Measurements from ENCODE around the gene CRTC1. TPM values are rescaled to one million over a fixed set of nuclear protein-coding genes. Genes with fewer than 3 reads are reported as not detected.

CRTC1 gene
- total RNA-seq, 1 donor from 2014 or later = 0.79 TPM

DNA sequence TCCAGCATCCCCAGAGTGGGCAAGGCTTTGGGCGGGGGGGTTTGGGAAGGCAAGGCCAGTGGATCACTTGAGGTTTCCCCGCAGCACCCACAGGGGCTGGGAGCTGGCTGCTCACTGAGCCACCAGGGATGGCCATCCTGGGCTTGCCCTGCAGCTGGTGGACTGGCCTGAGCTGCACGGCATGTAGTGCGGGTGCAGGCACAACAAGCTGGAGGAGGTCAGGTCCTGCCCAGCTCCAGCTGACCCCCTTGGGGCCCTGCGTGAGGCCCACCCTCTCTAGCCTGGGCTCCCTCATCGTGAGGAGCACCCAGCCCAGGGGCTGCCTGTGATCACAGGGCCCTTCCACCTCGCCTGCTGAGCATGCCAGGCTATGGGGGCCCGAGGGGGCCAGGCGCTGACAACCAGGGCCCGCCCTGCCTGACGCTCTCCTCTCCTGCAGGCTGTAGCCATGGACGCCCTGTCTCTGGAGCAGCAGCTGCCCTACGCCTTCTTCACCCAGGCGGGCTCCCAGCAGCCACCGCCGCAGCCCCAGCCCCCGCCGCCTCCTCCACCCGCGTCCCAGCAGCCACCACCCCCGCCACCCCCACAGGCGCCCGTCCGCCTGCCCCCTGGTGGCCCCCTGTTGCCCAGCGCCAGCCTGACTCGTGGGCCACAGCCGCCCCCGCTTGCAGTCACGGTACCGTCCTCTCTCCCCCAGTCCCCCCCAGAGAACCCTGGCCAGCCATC, 84.7 kb downstream of the CRTC1 start:
- DNase-seq (ENCODE audit: low read depth, low spot score) = no peak

DNA sequence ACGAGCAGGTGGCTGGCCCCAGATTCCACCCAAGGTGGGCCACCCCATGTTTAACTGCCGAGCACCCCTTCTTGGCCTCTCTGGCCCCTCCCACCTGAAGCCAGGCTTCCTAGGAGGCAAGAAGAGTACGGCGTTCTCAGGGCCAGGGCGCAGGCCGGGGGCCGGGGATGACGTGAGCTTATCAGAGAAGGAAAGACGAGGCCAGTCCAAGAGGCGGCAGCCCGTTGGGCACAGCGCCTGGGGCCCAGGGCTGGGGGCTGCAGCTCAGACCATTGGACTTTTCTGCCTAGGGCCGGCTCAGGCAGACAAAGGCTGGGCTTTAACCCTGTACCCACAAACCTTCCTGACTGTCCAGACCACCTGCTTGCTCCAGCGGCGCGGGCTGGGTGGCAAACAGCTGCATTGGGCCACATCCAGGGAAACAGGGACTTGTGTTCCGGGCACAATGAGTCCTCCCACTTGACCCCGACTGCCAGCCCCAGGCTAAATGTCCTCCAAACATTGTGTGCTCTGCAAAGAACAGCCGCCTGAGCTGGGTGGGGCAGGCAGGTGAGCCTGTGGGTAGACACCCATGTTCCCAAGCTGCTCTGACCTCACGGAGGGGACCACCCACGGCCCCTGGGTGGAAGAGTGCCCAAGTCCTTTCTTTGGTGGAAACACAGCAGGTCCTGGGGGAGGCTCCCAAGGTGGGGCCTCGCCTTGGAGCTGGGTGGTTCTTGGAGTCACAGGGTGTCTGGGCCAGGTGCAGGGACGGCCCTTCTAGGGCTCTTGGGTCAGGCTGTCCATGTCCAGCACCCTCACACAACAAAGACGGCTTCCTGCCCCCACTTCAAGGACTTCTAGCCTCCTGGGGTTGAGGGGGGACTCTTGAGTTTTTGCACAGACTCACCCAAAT, 85.8 kb downstream of the CRTC1 start:
- DNase-seq (ENCODE audit: low read depth, low spot score) = no peak

DNA sequence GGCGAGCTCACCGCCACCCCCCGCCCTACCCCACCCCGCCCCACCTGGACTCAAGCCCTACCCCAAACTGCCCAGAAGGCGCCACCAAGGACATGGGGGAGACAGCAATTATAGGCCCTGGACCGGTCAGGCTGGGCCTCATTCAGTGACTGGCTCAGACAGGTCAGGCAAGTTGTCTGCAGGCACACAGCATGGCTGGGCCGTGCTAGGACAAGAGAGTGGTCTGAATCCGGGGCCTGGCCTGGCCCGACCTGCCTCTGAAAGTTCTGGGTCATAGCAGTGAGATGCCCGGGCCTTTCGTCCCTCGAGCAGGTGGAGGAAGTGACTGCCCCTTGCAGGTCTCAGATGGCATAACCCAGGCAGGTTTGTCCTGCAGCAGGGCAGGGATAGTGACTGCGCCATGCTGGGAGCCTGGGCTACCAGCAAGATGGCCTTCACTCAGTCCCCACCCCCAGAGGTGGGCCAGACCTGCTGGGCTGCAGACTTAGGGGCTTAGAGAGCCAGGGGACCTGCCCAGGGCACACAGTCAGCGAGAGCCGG, 86.6 kb downstream of the CRTC1 start:
- DNase-seq (ENCODE audit: low read depth, low spot score) = no peak

DNA sequence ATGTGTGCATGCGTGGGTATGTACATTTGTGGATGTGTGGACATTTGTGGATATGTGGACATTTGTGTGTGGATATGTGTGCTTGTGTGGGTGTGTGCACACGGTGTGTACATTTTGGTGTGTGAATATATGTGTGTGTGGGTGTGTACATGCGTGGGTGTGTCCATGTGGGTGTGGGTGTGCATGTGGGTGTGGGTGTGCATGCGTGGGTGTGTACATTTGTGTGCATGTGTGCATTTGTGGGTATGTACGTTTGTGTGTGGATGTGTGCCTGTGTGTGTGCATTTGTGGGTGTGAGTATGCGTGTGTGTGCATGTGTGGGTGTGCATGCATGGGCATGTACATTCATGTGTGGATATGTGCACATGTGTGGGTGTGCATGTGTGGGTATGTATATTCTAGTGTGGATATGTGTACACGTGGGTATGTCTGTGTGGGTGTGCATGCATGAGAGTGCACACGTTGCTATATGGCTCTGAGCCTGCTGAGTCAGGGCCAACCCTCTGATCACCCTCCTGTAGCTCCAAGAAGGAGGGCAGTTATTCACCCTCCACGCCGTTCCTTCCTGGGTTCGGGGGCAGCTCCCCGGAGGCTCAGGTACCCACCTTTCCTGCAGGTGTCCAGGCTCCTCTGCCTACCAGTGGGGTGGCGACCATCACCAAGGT, 87.3 kb downstream of the CRTC1 start:
- DNase-seq (ENCODE audit: low read depth, low spot score) = no peak

DNA sequence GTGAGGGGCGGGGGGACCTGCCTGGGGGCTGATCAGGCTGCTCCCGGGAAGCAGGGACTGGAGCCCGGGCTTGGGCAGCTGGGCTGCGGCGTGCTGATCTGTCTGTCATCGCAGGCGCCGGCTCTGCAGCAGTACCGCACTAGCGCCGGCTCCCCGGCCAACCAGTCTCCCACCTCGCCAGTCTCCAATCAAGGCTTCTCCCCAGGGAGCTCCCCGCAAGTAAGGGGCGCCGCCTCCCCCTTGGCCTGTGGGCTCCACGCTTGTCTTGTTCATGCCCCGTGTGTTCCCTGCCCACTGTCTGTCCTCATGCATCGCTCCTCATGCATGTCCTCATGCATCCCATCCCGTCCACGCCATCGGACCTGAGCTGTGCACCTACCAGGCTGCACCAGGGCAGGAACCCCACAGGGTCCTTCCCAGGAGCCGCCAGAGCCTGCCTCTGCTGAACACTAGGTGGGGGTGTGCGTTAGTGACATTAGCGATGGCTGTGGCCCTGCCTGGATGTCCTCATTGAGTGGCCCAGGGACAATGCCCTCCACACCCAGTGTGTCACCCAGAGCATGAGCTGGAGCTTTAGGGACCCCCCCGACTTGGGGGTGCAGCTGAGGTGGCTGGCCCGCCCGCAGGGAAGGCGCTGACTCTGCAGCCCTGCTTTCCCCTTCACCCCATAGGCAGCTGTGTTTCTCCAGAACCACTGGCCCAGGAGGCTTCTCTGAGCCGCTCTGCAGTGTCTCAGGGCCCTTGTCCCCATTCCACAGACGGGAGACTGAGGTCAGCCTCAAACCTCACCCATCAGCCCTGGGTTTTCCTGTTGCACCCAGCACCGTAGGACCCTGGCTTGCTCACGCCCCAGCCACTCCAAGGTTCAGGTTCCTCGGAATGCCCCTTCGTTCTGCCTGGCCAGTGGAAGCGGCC, 88.1 kb downstream of the CRTC1 start:
- DNase-seq (ENCODE audit: low read depth, low spot score) = no peak

DNA sequence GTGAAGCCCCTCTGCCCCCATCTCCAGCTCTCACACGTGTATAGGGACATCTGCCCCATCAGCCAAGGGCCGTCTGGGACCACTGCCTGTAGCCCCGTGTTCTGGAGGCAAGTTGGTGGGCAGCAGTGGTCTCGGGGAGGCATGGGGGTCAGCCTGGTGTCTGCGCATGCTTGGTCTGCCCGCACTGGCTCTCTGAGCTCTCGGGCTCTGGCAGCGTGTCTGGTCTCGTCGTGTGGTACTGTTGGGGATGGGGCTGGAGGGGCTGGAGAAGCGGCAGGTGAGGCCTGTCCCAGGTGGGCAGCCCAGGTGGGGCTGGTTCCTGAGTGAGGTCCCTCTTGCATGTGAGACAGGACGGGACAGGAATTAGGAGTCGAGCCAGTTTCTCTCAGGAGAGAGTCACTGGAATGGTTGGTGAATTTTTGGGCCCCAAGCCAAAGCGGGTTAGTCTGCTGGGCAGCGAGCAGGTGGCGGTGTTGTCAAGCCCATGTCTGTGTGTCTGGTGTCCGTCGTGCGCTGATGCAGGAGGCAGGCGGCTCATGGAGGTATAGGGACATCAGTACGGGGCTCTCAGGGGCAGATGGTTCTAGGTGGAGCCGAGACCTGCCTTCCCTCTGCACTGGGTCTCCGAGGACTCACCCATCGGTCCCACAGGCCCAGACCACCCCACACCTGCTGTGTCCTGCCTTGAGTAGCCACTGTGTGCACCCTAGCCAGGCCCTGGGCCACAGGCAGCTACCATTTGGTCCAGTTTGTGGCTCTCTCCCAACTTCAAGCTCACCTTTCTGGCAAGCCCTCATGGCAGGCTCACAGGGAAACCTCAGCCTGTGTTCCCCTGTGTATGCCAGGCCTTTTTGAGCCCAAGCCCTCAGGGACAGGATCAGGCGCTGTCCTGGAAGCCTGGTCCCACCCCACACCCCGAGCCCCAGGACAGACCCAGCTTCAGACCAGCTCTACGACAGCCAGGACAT, 89.4 kb downstream of the CRTC1 start:
- DNase-seq (ENCODE audit: low read depth, low spot score) = no peak

DNA sequence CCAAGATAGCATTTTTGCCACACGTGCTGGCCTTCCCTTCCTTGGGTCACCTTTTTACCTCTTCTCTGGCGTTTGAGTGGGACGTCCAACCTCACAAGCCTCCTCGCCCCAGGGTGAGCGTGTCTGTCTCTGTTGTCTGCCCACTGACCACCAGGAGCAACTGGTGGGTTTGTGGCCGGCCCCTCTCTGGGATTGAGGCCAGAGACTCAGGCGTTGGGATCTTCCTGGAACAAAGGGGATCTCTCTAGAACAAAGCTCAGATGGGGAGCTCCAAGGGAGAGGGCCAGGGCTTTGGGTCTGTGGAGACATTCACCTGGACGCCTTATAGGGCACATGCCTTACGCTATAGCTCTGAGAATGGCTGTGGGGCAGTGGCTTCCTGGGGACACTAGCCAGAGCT, 90.2 kb downstream of the CRTC1 start:
- no peak for DNase-seq (ENCODE audit: low read depth, low spot score)

DNA sequence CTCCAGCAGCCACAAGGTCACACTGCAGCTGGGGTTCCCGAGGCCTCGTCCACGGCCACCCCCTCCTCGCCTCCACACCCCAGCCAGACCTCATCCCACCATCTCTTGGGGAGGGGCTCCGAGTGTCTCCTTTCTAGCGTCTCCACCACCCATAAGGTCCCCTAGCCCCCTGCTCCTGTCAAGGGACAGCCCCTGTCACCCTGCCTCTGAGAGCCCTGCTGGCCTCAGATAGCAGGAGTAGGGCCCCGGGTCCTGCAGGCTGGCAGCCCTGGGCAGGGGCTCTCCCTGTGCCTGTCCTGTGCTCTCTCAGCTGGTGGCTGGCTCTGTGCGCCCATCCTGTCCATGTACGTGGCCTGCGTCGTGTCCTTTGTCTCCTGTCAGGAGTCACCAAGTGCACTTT, 90.6 kb downstream of the CRTC1 start:
- no peak for DNase-seq (ENCODE audit: low read depth, low spot score)

DNA sequence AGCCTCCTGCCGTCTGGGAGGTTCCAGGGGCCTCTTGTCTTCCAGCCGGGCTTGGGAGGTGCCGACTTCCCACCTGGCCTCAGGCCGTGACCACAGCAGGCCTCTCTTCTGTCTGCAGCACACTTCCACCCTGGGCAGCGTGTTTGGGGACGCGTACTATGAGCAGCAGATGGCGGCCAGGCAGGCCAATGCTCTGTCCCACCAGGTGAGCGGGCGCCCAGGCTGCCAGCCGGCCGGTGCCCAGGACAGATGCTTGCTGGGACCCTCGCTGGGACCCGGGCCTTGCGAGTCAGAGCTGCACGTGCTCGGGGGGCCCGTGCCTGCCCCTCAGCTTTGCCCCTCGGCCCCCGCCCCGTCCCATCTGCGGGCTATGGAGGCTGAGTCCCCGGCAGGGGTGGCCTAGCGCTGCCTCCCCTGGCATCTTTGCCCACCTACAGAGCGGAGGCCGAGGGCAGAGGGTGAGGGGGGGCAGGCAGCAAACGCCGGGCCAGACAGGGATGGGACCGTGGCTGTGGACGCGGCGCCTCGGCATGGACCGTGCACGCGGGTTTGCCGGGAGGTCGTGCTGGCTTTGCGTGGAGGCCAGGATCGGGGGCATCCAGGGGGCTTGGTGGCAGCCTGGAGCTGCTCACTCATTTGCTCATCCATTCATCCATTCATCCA, 91.4 kb downstream of the CRTC1 start:
- DNase-seq (ENCODE audit: low read depth, low spot score) = no peak

DNA sequence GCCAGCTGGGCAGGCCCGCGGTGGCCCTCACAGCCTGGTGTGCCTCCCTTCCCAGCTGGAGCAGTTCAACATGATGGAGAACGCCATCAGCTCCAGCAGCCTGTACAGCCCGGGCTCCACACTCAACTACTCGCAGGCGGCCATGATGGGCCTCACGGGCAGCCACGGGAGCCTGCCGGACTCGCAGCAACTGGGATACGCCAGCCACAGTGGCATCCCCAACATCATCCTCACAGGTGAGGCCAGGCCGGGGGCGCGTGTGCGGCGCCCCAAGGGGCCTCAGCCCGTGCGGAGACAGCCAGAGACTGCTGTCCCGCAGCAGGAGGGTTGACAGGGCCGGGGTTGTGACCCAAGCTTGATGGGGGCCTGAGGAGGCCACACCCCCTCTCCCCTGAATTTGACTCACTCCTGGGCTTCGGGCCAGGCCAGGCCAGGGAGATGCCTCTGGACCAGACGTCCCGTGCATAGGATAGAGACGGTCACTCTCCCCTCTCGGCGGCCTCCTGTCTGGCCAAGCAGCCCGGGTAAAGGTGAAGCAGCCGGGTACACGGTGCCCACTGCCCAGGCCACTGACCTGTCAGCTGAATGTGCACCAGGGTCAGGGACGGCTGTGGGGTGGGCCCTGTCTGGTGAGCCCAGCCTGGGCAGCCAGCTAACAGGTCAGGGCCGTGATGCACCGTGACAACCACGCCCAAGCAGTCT, 92.3 kb downstream of the CRTC1 start:
- no peak for DNase-seq (ENCODE audit: low read depth, low spot score)

DNA sequence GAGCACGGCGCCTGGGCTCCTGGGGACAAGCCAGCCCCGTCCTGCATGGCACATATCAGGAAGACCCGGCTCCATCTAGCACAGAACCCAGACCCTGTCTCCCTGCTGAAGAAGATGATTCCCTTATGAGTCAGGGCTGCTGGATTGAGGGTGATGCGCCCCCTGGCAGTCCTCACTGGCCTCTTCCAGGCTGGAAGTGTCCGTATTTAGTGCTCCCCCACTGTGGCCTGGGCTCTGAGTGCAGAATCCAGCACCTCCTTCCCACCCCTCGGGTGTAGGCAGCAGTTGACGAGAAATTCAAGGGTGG, 92.8 kb downstream of the CRTC1 start:
- DNase-seq (ENCODE audit: low read depth, low spot score) = no peak

DNA sequence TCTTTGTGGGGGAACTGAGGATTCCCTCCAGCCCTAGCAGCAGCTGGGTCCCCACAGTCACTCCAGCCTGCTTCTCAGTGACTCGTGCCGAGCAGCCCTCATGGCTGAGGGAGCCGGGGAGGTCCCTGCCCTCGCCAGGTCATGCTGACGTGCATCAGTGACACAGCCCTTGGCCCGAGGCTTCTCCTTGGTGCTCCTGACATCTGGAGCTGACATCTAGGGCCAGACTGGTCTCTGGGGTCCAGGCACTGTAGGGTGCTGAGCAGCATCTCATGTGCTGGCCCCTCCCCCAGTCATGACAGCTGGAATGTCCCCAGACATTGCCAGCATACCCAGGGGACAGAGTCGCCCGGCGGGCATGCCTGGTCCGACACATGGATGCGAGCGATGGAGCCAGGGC, 93.3 kb downstream of the CRTC1 start:
- no peak for DNase-seq (ENCODE audit: low read depth, low spot score)

DNA sequence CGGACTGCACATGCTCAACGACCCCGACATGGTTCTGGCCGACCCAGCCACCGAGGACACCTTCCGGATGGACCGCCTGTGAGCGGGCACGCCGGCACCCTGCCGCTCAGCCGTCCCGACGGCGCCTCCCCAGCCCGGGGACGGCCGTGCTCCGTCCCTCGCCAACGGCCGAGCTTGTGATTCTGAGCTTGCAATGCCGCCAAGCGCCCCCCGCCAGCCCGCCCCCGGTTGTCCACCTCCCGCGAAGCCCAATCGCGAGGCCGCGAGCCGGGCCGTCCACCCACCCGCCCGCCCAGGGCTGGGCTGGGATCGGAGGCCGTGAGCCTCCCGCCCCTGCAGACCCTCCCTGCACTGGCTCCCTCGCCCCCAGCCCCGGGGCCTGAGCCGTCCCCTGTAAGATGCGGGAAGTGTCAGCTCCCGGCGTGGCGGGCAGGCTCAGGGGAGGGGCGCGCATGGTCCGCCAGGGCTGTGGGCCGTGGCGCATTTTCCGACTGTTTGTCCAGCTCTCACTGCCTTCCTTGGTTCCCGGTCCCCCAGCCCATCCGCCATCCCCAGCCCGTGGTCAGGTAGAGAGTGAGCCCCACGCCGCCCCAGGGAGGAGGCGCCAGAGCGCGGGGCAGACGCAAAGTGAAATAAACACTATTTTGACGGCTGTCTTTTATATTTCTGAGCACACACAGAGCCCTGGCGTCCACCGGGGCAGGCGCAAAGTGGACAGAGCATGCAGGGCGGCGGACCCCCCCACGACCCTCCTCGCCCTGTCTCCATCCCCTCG, 94.0 kb downstream of the CRTC1 start:
- no peak for DNase-seq (ENCODE audit: low read depth, low spot score)

DNA sequence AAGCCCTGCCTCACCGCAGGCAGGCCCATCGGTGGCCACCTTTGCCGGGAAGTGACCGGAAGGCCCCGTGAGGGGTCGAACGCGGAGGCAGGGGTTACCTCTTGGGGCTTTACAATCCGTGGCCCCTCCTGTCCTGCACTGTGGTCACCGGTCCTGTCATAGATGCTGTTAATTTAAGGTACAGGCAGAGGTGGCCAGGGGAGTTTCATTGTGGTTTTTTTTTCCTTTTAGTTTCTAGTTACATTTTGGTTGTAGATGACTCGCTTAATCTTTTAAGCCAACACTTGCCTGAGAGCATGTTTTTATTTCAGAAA, 94.6 kb downstream of the CRTC1 start:
- no peak for DNase-seq (ENCODE audit: low read depth, low spot score)

DNA sequence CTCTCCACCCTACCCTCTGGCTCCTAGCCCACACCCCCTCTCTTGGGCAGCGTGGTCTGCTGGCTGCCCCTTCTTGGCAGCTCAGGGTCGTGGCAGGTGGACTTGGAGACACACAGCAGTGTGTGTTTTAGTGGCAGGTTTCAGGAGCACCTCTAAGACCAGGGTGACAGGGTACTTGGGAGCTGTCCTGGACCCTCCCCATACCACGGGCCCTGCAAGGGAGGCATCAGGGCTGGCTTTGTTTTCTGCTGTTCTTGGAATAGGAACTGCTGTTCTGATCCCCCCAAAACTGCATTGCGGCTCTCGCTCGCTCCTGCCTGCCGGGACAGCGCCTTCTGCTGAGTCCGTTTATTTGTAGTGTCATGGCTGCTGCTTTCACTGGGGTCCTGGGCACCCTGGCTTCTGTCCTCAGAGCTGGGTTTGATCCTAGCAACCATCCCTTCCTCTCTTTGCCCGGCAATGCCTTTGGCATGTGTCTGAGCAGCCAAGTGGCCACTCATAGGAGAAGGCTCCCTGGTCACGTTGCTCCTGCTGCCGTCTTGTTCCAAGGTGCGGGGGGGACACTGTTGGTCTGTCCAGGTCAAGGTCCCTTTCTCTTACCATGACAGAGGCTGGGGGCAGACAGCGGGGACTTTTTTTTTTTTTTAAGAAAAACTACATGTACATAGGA, 95.5 kb downstream of the CRTC1 start:
- DNase-seq (ENCODE audit: low read depth, low spot score) = no peak

DNA sequence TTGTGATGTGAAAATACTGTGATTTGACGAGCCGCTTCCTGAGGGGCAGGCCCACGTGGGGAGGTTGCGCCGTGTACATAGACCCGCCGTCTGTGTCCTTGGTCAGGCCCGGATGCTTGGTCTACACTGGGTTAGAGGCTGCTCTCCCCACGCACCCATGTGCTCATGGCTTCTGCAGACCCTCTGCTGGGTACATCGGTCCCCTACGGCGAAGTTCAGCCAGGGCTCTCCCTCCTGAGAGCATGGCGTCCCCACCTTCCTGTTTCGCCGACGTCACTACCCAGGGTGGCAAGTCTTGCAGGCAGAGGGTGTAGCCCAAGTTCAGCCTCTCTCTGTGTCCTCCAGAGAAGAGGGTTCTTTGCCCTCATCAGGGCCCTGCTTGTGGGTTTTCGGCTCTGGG, 96.6 kb downstream of the CRTC1 start:
- DNase-seq (ENCODE audit: low read depth, low spot score) = no peak

DNA sequence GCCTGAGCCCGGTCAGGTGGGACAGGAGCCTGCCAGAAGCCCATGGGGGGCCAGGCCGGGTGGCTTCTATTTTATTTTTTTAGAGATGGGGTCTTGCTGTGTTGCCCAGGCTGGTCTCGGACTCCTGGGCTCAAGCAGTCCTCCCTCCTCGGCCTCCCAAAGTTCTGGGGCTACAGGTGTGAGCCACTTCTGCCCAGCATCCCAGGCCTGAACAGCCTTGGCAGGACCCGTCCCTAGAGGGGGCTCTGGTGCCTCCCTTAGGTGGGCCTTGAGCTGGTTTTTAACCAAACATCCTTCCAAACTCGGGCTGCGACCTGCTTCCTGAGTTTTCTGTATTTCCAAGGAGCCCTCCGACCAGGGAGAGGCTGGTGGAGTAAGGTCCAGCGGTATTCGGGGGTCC, 97.2 kb downstream of the CRTC1 start:
- no peak for DNase-seq (ENCODE audit: low read depth, low spot score)
